ENCODE measurements around the gene SLC20A1.

DNA sequence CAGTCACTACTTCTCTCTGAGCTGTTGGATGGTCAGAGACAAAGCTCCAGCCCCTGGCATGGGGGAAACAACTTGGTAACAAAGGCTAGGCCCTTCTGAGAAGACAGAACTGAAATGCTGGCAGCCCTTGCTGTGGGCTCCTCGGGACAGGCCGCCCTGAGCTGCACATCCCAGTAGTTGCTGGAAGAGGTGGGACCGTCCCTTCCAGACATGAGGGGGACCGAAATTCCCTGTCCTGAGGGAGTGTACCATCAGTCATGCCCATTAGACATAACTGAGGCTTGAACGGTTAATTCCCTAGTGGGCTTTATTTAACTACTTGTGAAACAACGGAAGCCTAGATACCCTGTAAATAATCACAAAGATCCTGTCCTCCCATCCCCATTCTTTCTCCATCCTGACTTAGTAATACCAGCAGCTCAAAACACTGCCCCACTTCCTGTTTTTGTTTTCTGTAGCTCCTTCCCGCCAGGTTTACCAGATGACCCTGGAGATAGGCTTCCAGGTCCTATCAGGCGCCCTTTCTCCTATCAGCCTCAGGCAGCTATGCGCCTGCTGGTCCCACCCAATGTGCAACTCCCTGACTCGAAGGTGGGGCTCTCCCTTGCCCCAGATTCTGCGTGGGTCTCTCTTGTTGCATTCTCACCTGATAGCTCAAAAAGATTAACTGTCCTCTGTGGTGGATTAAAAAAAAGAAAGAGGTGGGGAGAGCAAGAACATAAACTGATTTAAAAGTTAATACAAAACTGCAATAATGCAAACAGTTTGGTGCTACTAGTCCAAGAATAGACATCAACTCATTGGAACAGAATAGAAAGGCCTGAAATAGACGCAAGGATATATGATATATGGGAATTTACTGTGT is 38.0 kb downstream of the SLC20A1 start:
- TF ChIP-seq, protein P1, sequence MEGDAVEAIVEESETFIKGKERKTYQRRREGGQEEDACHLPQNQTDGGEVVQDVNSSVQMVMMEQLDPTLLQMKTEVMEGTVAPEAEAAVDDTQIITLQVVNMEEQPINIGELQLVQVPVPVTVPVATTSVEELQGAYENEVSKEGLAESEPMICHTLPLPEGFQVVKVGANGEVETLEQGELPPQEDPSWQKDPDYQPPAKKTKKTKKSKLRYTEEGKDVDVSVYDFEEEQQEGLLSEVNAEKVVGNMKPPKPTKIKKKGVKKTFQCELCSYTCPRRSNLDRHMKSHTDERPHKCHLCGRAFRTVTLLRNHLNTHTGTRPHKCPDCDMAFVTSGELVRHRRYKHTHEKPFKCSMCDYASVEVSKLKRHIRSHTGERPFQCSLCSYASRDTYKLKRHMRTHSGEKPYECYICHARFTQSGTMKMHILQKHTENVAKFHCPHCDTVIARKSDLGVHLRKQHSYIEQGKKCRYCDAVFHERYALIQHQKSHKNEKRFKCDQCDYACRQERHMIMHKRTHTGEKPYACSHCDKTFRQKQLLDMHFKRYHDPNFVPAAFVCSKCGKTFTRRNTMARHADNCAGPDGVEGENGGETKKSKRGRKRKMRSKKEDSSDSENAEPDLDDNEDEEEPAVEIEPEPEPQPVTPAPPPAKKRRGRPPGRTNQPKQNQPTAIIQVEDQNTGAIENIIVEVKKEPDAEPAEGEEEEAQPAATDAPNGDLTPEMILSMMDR (IDR thresholded peaks at IDR 0.05): no peak
- no peak for TF ChIP-seq POLR2A (IDR thresholded peaks at IDR 0.05)

Measured in uterus (tissue), 2 donors.